PFSK-1 (cell line): ENCODE results near the gene PCDHA6.

Experiments used
- FOXP2 ChIP-seq: optimal IDR thresholded peaks from 2 replicates; pipeline ENCODE3; 2011; ENCODE audit warnings: borderline replicate concordance, control low read depth, inconsistent platforms; ENCODE audit not compliant: insufficient read depth; ENCODE audit errors: extremely low read length, extremely low read depth
- POLR2AphosphoS5 ChIP-seq: IDR thresholded peaks from 2 replicates; pipeline ENCODE4 v1.6.1; 2012; ENCODE audit warnings: low read depth, mild to moderate bottlenecking, control low read depth, low read length, moderate library complexity
- SIN3A ChIP-seq: IDR thresholded peaks from 2 replicates; pipeline ENCODE4 v1.6.1; 2012; ENCODE audit warnings: mild to moderate bottlenecking, low read length, moderate library complexity, borderline replicate concordance; ENCODE audit not compliant: insufficient read depth
- TAF1 ChIP-seq: IDR thresholded peaks from 2 replicates; pipeline ENCODE4 v1.6.1; 2012; ENCODE audit warnings: low read length, control low read depth, borderline replicate concordance; ENCODE audit not compliant: insufficient read depth
- TF ChIP-seq, protein P1 (sequence below), 2 experiments: IDR thresholded peaks; 2 replicates each; pipeline versions ENCODE4 v1.6.1 to v1.8.0; 2011 to 2012; ENCODE audit warnings: low read depth in 2 of 2, low read length in 2 of 2, control low read depth in 1 of 2, inconsistent platforms in 1 of 2, mild to moderate bottlenecking in 1 of 2, moderate library complexity in 1 of 2; ENCODE audit not compliant: insufficient read depth in 1 of 2

PCDHA6 gene

DNA sequence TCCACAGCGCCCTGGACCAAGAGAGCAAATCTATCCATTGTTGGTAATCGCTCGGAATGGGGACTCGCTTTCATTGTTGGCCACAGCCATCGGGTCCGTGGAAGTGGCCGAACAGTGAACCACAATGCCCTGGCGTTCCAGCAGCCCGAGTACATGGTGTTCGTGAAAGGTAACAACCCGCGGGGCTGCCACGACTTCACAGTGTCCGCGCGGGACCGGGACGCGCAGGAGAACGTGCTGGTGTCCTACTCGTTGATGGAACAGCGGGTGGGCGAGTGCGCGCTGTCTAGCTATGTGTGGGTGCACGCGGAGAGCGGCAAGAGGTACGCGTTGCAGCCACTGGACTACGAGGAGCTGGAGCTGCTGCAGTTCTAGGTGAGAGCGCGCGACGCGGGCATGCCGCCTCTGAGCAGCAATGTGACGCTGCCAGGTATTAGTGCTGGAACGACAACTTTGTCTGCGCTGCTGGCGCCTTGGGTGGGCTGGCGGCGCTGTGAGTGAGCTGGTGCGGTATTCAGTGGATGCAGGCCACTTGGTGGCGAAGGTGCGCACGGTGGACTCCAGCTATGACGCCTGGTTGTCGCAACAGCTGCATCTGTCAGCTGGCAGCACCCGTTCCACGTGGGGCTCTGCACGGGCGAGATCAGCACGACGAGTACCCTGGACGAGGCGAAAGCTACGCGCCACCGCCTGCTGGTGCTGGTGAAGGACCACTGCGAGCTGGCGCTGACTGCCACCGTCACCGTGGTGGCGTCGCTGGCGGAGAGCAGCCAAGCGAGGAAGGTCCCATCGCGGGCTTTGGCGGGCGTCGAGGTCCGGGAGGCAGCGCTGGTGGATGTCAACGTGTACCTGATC, 34.9 kb downstream of the PCDHA6 start:
- no peak for TF ChIP-seq SIN3A
- TF ChIP-seq, protein P1, sequence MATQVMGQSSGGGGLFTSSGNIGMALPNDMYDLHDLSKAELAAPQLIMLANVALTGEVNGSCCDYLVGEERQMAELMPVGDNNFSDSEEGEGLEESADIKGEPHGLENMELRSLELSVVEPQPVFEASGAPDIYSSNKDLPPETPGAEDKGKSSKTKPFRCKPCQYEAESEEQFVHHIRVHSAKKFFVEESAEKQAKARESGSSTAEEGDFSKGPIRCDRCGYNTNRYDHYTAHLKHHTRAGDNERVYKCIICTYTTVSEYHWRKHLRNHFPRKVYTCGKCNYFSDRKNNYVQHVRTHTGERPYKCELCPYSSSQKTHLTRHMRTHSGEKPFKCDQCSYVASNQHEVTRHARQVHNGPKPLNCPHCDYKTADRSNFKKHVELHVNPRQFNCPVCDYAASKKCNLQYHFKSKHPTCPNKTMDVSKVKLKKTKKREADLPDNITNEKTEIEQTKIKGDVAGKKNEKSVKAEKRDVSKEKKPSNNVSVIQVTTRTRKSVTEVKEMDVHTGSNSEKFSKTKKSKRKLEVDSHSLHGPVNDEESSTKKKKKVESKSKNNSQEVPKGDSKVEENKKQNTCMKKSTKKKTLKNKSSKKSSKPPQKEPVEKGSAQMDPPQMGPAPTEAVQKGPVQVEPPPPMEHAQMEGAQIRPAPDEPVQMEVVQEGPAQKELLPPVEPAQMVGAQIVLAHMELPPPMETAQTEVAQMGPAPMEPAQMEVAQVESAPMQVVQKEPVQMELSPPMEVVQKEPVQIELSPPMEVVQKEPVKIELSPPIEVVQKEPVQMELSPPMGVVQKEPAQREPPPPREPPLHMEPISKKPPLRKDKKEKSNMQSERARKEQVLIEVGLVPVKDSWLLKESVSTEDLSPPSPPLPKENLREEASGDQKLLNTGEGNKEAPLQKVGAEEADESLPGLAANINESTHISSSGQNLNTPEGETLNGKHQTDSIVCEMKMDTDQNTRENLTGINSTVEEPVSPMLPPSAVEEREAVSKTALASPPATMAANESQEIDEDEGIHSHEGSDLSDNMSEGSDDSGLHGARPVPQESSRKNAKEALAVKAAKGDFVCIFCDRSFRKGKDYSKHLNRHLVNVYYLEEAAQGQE (IDR thresholded peaks at IDR 0.05; ENCODE audit: insufficient read depth in 1 of 2, low read depth in 2 of 2, low read length in 2 of 2), result no peak
- TF ChIP-seq TAF1, result no peak
- no peak for TF ChIP-seq FOXP2
- TF ChIP-seq POLR2AphosphoS5, result no peak

DNA sequence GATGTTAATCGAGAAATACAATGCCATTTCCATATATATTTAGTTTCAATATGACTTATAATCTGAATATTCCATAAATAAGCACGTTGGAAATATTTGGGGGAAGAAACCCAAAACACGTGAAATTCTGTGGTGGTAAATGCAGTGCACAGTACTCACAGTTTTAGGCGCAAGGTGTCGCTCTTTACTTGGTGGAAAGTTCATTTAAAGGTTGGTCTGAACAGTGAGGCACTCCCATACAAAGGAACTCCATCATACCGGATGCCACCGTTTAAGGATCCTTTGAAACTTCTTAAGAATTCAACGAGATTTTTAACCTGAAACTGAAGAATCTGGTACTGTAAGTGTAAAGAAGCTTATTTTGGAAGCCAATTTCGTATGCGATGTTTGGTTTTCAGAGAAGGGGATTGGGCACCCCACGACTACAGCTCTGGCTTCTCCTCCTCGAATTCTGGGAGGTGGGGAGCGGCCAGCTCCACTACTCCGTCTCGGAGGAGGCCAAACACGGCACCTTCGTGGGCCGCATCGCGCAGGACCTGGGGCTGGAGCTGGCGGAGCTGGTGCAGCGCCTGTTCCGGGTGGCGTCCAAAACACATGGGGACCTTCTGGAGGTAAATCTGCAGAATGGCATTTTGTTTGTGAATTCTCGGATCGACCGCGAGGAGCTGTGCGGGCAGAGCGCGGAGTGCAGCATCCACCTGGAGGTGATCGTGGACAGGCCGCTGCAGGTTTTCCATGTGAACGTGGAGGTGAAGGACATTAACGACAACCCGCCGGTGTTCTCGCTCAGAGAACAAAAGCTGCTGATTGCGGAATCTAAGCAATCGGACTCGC, 41.2 kb downstream of the PCDHA6 start, which contains the start of gene PCDHA11:
TSS of gene PCDHA11 (plus strand) at position 237 of the 834 bp plus-strand sequence. CDS start at position 384, 147 bp downstream.
- TF ChIP-seq, protein P1 (IDR thresholded peaks at IDR 0.05; ENCODE audit: insufficient read depth in 1 of 2, low read depth in 2 of 2, low read length in 2 of 2), result no peak
- TF ChIP-seq SIN3A, result no peak

DNA sequence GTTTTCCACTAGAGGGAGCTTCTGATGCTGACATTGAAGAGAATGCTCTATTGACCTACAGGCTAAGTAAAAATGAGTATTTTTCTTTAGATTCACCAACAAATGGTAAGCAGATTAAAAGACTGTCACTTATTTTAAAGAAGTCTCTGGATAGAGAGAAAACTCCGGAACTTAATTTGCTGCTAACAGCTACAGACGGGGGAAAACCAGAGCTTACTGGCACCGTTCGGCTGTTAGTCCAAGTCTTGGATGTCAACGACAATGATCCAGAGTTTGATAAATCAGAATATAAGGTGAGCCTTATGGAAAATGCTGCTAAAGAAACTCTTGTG, 41.8 kb downstream of the PCDHA6 start:
- TF ChIP-seq SIN3A (no peak), POLR2AphosphoS5 (no peak), TAF1 (no peak), FOXP2 (no peak)
- TF ChIP-seq, protein P1 (IDR thresholded peaks at IDR 0.05; ENCODE audit: insufficient read depth in 1 of 2, low read depth in 2 of 2, low read length in 2 of 2), result no peak

DNA sequence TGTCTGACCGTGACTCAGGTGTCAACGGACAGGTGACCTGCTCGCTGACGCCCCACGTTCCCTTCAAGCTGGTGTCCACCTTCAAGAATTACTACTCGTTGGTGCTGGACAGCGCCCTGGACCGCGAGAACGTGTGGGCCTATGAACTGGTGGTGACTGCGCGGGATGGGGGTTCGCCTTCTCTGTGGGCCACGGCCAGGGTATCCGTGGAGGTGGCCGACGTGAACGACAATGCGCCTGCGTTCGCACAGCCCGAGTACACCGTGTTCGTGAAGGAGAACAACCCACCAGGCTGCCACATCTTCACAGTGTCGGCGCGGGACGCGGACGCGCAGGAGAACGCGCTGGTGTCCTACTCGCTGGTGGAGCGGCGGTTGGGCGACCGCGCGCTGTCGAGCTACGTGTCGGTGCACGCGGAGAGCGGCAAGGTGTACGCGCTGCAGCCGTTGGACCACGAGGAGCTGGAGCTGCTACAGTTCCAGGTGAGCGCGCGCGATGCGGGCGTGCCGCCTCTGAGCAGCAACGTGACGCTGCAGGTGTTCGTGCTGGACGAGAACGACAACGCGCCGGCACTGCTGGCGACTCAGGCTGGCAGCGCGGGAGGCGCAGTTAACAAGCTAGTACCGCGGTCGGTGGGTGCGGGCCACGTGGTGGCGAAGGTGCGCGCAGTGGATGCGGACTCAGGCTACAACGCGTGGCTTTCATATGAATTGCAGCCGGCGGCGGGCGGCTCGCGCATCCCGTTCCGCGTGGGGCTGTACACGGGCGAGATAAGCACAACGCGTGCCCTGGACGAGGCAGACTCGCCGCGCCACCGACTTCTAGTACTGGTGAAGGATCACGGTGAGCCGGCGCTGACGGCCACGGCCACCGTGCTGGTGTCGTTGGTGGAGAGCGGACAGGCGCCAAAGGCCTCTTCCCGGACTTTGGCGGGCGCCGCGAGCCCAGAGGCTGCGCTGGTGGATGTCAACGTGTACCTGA, 42.8 kb downstream of the PCDHA6 start:
- TF ChIP-seq SIN3A (no peak), TAF1 (no peak), FOXP2 (no peak), POLR2AphosphoS5 (no peak)
- TF ChIP-seq, protein P1 (IDR thresholded peaks at IDR 0.05; ENCODE audit: insufficient read depth in 1 of 2, low read depth in 2 of 2, low read length in 2 of 2), result 0 out of 4 replicates have a peak, but pooled peaks of 1 of the 2 experiments have one; percentile 66
